ENCODE data around the gene ISLR2.

DNA sequence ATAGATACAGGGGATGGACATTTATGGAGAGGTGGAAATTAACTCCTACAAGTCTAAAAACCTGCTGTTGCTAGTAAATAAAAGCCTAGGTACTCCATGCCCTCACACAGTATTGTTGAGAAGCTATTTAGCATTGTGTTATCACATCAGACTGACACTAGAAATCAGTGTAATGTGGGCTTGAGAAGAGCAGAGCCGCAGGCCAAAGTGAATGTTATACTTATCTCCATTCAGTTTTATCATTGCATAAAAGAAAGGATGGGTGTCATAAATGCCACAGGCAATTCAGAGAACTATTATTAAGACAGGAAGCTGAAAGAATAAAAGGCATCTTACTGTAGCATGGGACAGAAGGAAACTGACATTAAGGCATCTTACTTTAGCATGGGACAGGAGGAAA lies 29.4 kb downstream of the ISLR2 start:
- TF ChIP-seq CTCF (IDR thresholded peaks at IDR 0.05; ENCODE audit: low read length) (no peak), EZH2 (IDR thresholded peaks at IDR 0.05; ENCODE audit: borderline replicate concordance, low read length) (no peak)

Data from OCI-LY1 (cell line).